A549 (cell line): ENCODE measurements around the gene TTC27. TPM values are rescaled to one million over a fixed set of nuclear protein-coding genes. Genes with fewer than 3 reads are reported as not detected.

Source experiments
- ATAC-seq, 2 experiments: fragments of 200-7000 bp in 1 of 2; fragments of >200 bp in 1 of 2; cut with Nextera tagmentation in 1 of 2; cut with Tn5 transposase in 1 of 2; 3 replicates each; pipeline versions ENCODE4 v1.8.0 to v1.9.1; 2018 to 2020; ENCODE audit warnings: mild to moderate bottlenecking in 1 of 2, moderate library complexity in 1 of 2
- CTCF ChIA-PET: fragments of 300-600 bp; sonication (Branson Sonifier 250); formaldehyde crosslinking; extraction: SDS; loops from one replicate; lab custom pipeline; 2021; ENCODE audit warnings: antibody characterized with exemption, inconsistent platforms; lab: Yijun Ruan, JAX
- POLR2A ChIA-PET: fragments of 350-600 bp; formaldehyde crosslinking; extraction: SDS; loops from one replicate; lab custom pipeline; 2021; ENCODE audit warnings: antibody characterized with exemption, inconsistent platforms; lab: Yijun Ruan, JAX
- DNase-seq, 2 experiments: peaks; one replicate each; pipeline versions ENCODE4 v3.0.0 to v3.0.0-alpha.2; 2011 to 2016; ENCODE audit warnings: low read depth in 1 of 2, low spot score in 1 of 2
- FAIRE-seq: peaks from 2 replicates; lab custom pipeline; 2011; peaks lifted over from hg19 to GRCh38; lab: Jason Lieb, UNC
- H3K27ac ChIP-seq, 2 experiments: fragments of >200 bp; sonication (Bioruptor Twin); formaldehyde crosslinking; 3 replicates each; pipeline ENCODE4 v1.5.1; 2016 to 2017
- H3K4me1 ChIP-seq: fragments of >200 bp; sonication (Bioruptor Twin); formaldehyde crosslinking; 3 replicates; pipeline ENCODE4 v1.6.1; 2016
- H3K4me2 ChIP-seq: fragments of >200 bp; sonication (Bioruptor Twin); formaldehyde crosslinking; 3 replicates; pipeline ENCODE4 v1.6.1; 2016
- H3K4me3 ChIP-seq: fragments of >200 bp; sonication (Bioruptor Twin); formaldehyde crosslinking; 3 replicates; pipeline ENCODE4 v1.5.1; 2016
- H3K9me3 ChIP-seq: fragments of >200 bp; sonication (Bioruptor Twin); formaldehyde crosslinking; 3 replicates; pipeline ENCODE4 v1.6.1; 2016
- BHLHE40 ChIP-seq: IDR thresholded peaks from 2 replicates; pipeline ENCODE4 v1.6.1; 2012; ENCODE audit warnings: low read depth, low read length, inconsistent platforms
- CBX8 ChIP-seq: fragments of 200-600 bp; sonication (generic); IDR thresholded peaks from 2 replicates; pipeline ENCODE4 v1.6.1; 2016
- CHD4 ChIP-seq: fragments of 200-600 bp; sonication (generic); IDR thresholded peaks from 2 replicates; pipeline ENCODE4 v1.6.1; 2016; ENCODE audit warnings: antibody characterized with exemption, mild to moderate bottlenecking, borderline replicate concordance
- CTCF ChIP-seq: fragments of >200 bp; sonication (Bioruptor Twin); formaldehyde crosslinking; IDR thresholded peaks from 3 replicates; pipeline ENCODE4 v1.5.1; 2016
- GATA3 ChIP-seq: IDR thresholded peaks from 2 replicates; pipeline ENCODE4 v1.6.1; 2012; ENCODE audit warnings: borderline replicate concordance
- HDAC2 ChIP-seq: fragments of 200-600 bp; sonication (generic); IDR thresholded peaks from 2 replicates; pipeline ENCODE4 v1.6.1; 2016
- HOXA7 ChIP-seq: fragments of 250-450 bp; sonication (Bioruptor Pico); IDR thresholded peaks from 2 replicates; pipeline ENCODE4 v1.5.0; 2020; ENCODE audit warnings: mild to moderate bottlenecking, moderate library complexity
- NPAS2 ChIP-seq: fragments of 250-450 bp; sonication (Bioruptor Pico); IDR thresholded peaks from 2 replicates; pipeline ENCODE4 v1.8.0; 2022; ENCODE audit warnings: mild to moderate bottlenecking, moderate library complexity, borderline replicate concordance
- PBX3 ChIP-seq: IDR thresholded peaks from 2 replicates; pipeline ENCODE4 v1.6.1; 2012
- PHF8 ChIP-seq: fragments of 200-600 bp; sonication (generic); IDR thresholded peaks from 2 replicates; pipeline ENCODE4 v1.6.1; 2016; ENCODE audit warnings: low read depth, mild to moderate bottlenecking, antibody characterized with exemption, moderate library complexity, borderline replicate concordance
- RARB ChIP-seq: fragments of 250-450 bp; sonication (Bioruptor Pico); IDR thresholded peaks from 2 replicates; pipeline ENCODE4 v1.8.0; 2021; ENCODE audit warnings: mild to moderate bottlenecking, moderate library complexity
- RCOR1 ChIP-seq: fragments of 150-350 bp; IDR thresholded peaks from 2 replicates; pipeline ENCODE4 v1.6.1; 2014; ENCODE audit warnings: antibody characterized with exemption, low read length, low read depth
- RNF2 ChIP-seq: fragments of 200-600 bp; sonication (generic); IDR thresholded peaks from 2 replicates; pipeline ENCODE4 v1.6.1; 2016; ENCODE audit warnings: low read depth, mild to moderate bottlenecking, antibody characterized with exemption, moderate library complexity, borderline replicate concordance
- TP53 ChIP-seq: fragments of 250-450 bp; sonication (Bioruptor Pico); IDR thresholded peaks from 2 replicates; pipeline ENCODE4 v1.5.0; 2021; ENCODE audit warnings: mild to moderate bottlenecking, moderate library complexity
- ZC3H11A ChIP-seq: fragments of 450-650 bp; IDR thresholded peaks from 2 replicates; pipeline ENCODE4 v1.6.1; 2014; ENCODE audit warnings: antibody characterized with exemption, mild to moderate bottlenecking
- ZFP36 ChIP-seq: fragments of 450-650 bp; IDR thresholded peaks from 2 replicates; pipeline ENCODE4 v1.6.1; 2014; ENCODE audit warnings: borderline replicate concordance; ENCODE audit not compliant: partially characterized antibody
- WGBS: methylation state at CpG from one replicate; pipeline ENCODE4 v1.1.6; 2017; ENCODE audit errors: missing lambda C conversion rate; 5-methylcytosine and 5-hydroxymethylcytosine counted together
- polyA plus RNA-seq, 4 experiments: library from polyadenylated mRNA; depleted of rRNA in 3 of 4; stranded (reverse); fragments of >200 nt; fragmentation: RNase III in 1 of 4; extraction: RNeasy Plus Mini Kit Qiagen cat#74134 plus additional on column Dnase treatment in 1 of 4; gene quantifications; 2 replicates in 3 of 4; 3 replicates in 1 of 4; pipeline ENCODE4 v1.2.3, GENCODE V29; 2011 to 2017
- TF ChIP-seq, protein P1 (sequence below): fragments of >200 bp; sonication (Bioruptor Twin); formaldehyde crosslinking; IDR thresholded peaks from 3 replicates; pipeline ENCODE4 v1.6.1; 2016
- TF ChIP-seq, protein P2 (sequence below): fragments of 250-450 bp; sonication (Bioruptor Pico); IDR thresholded peaks from 2 replicates; pipeline ENCODE4 v1.5.0; 2020; ENCODE audit warnings: low read depth, mild to moderate bottlenecking, moderate library complexity
- TF ChIP-seq, protein P3 (sequence below): IDR thresholded peaks from 2 replicates; pipeline ENCODE4 v1.6.1; 2012; ENCODE audit warnings: low read depth, borderline replicate concordance
- TF ChIP-seq, protein P4 (sequence below): fragments of 250-450 bp; sonication (Bioruptor Pico); IDR thresholded peaks from 2 replicates; pipeline ENCODE4 v1.5.0; 2021; ENCODE audit warnings: mild to moderate bottlenecking, moderate library complexity, borderline replicate concordance

TTC27 gene
- polyA plus RNA-seq, 2 of the 4 experiments (the other 2 are of a cell fraction) = 21.7 to 56.2 TPM

DNA sequence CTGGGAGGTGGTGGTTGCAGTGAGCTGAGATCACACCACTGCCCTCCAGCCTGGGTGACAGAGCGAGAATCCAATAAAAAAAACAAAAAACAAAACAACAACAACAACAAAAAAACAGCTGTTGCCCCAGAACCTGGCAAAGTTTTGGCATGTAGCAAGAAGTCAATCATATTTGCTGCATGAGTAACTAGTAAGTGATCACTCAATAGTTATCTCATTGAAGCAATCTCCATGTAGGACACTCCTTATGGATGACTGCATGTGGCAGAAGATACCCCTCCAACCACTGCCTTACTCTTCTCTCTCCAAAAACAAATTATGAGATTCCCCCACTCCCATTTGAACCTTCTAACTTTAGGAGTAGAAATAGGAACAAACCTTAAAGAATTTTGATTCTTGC is 113.7 kb downstream of the TTC27 start:
- POLR2A ChIA-PET = no interaction called here
- no peak overlapping the region for H3K4me2 ChIP-seq
- no peak for ATAC-seq
- peaks cover 7% of the 10 kb centered on the region; the same call in 1 of the 3 replicates for H3K4me1 ChIP-seq
- FAIRE-seq = no peak
- CTCF ChIA-PET = interaction anchor here (1.0 to 1.3 kb wide), 3 partner anchors 13 to 671 kb away, joined by 3 to 4 read pairs (median 3); no protein-coding TSS in a partner anchor
- H3K27ac ChIP-seq = no peak overlapping the region
- H3K9me3 ChIP-seq = no peaks in the 10 kb centered on the region
- 94% methylated on average over 1 of the region's 1 CpG for WGBS
- no peak overlapping the region for H3K4me3 ChIP-seq
- DNase-seq = no peak
- TF ChIP-seq, protein P1, sequence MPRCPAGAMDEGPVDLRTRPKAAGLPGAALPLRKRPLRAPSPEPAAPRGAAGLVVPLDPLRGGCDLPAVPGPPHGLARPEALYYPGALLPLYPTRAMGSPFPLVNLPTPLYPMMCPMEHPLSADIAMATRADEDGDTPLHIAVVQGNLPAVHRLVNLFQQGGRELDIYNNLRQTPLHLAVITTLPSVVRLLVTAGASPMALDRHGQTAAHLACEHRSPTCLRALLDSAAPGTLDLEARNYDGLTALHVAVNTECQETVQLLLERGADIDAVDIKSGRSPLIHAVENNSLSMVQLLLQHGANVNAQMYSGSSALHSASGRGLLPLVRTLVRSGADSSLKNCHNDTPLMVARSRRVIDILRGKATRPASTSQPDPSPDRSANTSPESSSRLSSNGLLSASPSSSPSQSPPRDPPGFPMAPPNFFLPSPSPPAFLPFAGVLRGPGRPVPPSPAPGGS = no peak

DNA sequence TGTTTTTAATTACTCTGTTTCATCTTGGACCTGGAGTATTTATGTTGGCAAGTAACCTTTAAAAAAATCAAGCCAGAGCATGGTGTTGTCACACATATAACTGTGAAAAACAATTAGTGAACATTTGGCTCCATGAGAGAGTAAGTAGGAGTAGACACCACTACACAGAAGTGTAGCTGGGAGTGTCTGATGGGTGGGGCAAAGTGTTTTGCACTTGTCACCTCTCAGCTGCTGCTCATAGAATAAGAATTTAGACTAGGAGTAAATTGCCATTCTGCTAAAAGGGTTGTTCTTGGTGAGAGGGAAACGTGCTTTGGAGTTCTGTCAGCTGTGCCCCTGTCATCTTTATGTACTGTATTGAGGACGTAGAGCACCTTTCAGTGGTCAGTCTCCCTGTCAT is 114.5 kb downstream of the TTC27 start:
- Histone ChIP-seq H3K9me3 (no peaks in the 10 kb centered on the region), H3K27ac (no peak overlapping the region), H3K4me2 (no peak overlapping the region), H3K4me3 (no peak overlapping the region), H3K4me1 (peaks cover 7% of the 10 kb centered on the region; the same call in 1 of the 3 replicates)
- WGBS = 79% methylated on average over 2 of the region's 2 CpGs
- ATAC-seq = no peak
- no peak for DNase-seq
- ChIA-PET CTCF (interaction anchor here (0.6 to 1.3 kb wide), 3 partner anchors 18 to 670 kb away, joined by 3 to 4 read pairs (median 4); no protein-coding TSS in a partner anchor), POLR2A (no interaction called here)
- no peak for FAIRE-seq
- TF ChIP-seq HDAC2 (no peak), PHF8 (no peak), GATA3 (no peak), RARB (no peak), ZC3H11A (no peak), ZFP36 (no peak), PBX3 (no peak)
- TF ChIP-seq, protein P2, sequence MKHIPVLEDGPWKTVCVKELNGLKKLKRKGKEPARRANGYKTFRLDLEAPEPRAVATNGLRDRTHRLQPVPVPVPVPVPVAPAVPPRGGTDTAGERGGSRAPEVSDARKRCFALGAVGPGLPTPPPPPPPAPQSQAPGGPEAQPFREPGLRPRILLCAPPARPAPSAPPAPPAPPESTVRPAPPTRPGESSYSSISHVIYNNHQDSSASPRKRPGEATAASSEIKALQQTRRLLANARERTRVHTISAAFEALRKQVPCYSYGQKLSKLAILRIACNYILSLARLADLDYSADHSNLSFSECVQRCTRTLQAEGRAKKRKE = no peak
- TF ChIP-seq, protein P1 = no peak
- TF ChIP-seq, protein P3, sequence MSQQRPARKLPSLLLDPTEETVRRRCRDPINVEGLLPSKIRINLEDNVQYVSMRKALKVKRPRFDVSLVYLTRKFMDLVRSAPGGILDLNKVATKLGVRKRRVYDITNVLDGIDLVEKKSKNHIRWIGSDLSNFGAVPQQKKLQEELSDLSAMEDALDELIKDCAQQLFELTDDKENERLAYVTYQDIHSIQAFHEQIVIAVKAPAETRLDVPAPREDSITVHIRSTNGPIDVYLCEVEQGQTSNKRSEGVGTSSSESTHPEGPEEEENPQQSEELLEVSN = no peak
- TF ChIP-seq, protein P4, sequence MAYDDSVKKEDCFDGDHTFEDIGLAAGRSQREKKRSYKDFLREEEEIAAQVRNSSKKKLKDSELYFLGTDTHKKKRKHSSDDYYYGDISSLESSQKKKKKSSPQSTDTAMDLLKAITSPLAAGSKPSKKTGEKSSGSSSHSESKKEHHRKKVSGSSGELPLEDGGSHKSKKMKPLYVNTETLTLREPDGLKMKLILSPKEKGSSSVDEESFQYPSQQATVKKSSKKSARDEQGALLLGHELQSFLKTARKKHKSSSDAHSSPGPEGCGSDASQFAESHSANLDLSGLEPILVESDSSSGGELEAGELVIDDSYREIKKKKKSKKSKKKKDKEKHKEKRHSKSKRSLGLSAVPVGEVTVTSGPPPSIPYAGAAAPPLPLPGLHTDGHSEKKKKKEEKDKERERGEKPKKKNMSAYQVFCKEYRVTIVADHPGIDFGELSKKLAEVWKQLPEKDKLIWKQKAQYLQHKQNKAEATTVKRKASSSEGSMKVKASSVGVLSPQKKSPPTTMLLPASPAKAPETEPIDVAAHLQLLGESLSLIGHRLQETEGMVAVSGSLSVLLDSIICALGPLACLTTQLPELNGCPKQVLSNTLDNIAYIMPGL (CRISPR knock-in tag) = no peak

DNA sequence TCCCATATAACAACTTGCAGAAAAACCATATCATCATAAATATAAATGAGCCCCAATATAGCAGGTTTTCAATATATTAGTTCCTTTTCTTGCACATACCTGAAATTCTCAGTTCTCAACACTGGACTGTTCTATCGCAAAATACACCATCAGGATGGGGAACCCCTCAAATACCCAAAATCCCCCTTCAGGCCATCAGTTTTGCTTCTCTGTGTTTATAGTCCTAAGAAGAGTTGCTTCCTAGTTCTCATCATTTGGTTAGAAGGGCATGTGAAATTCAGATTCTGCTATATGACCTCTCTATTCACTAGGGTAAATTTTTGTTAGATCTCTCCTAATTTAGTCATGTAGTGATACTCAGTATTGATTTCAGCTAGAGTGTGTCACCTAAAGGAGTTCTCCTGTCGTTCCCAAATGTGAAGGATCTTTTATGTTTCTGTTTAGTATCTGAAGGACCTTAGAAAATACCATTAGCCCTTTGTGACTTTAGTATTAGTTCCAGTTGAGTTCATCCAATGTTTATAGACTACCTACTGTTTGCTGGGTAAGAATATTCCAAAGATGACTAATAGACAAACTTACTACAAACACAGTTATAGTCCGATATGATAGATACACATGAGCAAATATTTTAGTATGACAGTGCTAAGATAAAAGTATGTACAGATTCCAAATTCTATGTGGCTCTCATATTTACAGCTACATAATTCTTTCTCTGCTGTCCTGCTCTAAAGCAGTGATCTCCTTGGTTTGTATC is 115.8 kb downstream of the TTC27 start:
- Histone ChIP-seq H3K9me3 (no peaks in the 10 kb centered on the region), H3K27ac (no peak overlapping the region), H3K4me3 (no peak overlapping the region), H3K4me2 (no peak overlapping the region), H3K4me1 (peaks cover 7% of the 10 kb centered on the region; the same call in 1 of the 3 replicates)
- 65% methylated on average over 3 of the region's 3 CpGs for WGBS
- ChIA-PET POLR2A (interaction anchor here (0.5 kb wide), 1 partner anchor 29 kb away, joined by 4 read pairs; no protein-coding TSS in a partner anchor), CTCF (no interaction called here)
- DNase-seq = no peak
- ATAC-seq = no peak
- TF ChIP-seq CTCF = no peak
- no peak for TF ChIP-seq CBX8
- TF ChIP-seq NPAS2 (CRISPR knock-in tag) = no peak
- TF ChIP-seq TP53 (CRISPR knock-in tag) = no peak
- TF ChIP-seq CHD4 = no peak
- TF ChIP-seq HOXA7 (CRISPR knock-in tag) = no peak
- TF ChIP-seq RCOR1 = no peak
- TF ChIP-seq BHLHE40 = no peak
- TF ChIP-seq, protein P1 = no peak
- no peak for TF ChIP-seq RNF2
- peak; percentile 84 for FAIRE-seq
